ENCODE data around the gene MEIS2.

DNA sequence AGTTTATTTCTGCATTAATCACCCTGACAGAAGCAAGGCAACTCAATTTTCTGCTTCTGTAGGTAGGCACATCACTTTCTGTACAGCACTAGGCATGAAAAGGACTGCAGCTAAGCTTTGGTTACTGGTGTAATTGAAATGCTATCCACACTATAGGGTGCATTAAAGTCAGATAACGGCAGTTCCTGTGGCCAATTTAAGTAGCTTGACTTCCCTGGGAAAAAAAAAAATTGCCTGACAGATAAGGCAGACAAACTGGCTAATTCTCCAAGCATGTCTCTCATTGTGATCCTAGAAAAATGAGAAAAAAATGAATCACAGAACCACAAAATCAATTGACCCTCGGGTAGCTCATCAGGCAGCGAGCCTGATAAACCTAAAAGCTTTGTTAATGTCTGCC is 151.4 kb downstream of the MEIS2 start:
- TF ChIP-seq, protein P1, sequence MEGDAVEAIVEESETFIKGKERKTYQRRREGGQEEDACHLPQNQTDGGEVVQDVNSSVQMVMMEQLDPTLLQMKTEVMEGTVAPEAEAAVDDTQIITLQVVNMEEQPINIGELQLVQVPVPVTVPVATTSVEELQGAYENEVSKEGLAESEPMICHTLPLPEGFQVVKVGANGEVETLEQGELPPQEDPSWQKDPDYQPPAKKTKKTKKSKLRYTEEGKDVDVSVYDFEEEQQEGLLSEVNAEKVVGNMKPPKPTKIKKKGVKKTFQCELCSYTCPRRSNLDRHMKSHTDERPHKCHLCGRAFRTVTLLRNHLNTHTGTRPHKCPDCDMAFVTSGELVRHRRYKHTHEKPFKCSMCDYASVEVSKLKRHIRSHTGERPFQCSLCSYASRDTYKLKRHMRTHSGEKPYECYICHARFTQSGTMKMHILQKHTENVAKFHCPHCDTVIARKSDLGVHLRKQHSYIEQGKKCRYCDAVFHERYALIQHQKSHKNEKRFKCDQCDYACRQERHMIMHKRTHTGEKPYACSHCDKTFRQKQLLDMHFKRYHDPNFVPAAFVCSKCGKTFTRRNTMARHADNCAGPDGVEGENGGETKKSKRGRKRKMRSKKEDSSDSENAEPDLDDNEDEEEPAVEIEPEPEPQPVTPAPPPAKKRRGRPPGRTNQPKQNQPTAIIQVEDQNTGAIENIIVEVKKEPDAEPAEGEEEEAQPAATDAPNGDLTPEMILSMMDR (conservative IDR thresholded peaks at IDR 0.05; ENCODE audit: low read depth, low read length) = no peak
- no peak for TF ChIP-seq EZH2 (IDR thresholded peaks at IDR 0.05; ENCODE audit: low read length, unreplicated experiment)
